Liver (tissue), 3 donors: ENCODE measurements around the gene SPO11.

ENCODE experiments used
- GABPA ChIP-seq, 2 donors: IDR thresholded peaks in 1 of 2; conservative IDR thresholded peaks in 1 of 2; 2 replicates each; pipeline ENCODE4 v1.6.1; 2016; ENCODE audit warnings: antibody characterized with exemption in 2 of 2, mild to moderate bottlenecking in 1 of 2, moderate library complexity in 1 of 2
- JUND ChIP-seq, 2 donors: IDR thresholded peaks; 2 replicates each; pipeline ENCODE4 v1.6.1; 2016; ENCODE audit warnings: antibody characterized with exemption in 2 of 2
- TF ChIP-seq, protein P1 (sequence below): fragments of 150-350 bp; IDR thresholded peaks from 2 replicates; pipeline ENCODE4 v1.5.1; 2017; ENCODE audit warnings: improper control_type of control experiment, low read depth, low read length; ENCODE audit not compliant: missing input control
- TF ChIP-seq, protein P2 (sequence below): IDR thresholded peaks from 2 replicates; pipeline ENCODE4 v1.6.1; 2016; ENCODE audit warnings: antibody characterized with exemption
- donor health status: healthy.
- donor health status: healthy.

DNA sequence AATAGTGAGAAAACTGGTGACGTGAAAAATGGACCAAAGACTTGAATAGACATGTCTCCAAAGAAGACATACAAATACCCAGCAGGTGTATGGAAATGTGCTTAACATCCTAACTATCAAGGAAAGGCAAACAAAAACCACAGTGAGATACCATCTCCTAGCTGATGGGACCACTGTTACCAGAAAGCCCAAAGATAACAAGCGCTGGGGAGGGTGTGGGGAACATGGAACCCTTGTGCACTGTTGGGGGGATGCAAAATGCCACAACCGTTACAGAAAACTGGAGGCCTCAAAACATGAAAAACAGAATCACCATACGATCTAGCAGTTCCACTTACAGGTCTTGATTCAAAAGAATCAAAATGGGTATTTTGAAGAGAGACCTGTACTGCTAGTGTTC is 41.8 kb downstream of the SPO11 start:
- no peak for TF ChIP-seq GABPA (IDR thresholded peaks at IDR 0.05 in 1 of 2, conservative IDR thresholded peaks at IDR 0.05 in 1 of 2)
- TF ChIP-seq, protein P1, sequence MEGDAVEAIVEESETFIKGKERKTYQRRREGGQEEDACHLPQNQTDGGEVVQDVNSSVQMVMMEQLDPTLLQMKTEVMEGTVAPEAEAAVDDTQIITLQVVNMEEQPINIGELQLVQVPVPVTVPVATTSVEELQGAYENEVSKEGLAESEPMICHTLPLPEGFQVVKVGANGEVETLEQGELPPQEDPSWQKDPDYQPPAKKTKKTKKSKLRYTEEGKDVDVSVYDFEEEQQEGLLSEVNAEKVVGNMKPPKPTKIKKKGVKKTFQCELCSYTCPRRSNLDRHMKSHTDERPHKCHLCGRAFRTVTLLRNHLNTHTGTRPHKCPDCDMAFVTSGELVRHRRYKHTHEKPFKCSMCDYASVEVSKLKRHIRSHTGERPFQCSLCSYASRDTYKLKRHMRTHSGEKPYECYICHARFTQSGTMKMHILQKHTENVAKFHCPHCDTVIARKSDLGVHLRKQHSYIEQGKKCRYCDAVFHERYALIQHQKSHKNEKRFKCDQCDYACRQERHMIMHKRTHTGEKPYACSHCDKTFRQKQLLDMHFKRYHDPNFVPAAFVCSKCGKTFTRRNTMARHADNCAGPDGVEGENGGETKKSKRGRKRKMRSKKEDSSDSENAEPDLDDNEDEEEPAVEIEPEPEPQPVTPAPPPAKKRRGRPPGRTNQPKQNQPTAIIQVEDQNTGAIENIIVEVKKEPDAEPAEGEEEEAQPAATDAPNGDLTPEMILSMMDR, result no peak
- TF ChIP-seq, protein P2, sequence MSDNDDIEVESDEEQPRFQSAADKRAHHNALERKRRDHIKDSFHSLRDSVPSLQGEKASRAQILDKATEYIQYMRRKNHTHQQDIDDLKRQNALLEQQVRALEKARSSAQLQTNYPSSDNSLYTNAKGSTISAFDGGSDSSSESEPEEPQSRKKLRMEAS, result no peak
- TF ChIP-seq JUND (IDR thresholded peaks at IDR 0.05), result no peak
